Measurements from ENCODE around the gene CSF1R.

DNA sequence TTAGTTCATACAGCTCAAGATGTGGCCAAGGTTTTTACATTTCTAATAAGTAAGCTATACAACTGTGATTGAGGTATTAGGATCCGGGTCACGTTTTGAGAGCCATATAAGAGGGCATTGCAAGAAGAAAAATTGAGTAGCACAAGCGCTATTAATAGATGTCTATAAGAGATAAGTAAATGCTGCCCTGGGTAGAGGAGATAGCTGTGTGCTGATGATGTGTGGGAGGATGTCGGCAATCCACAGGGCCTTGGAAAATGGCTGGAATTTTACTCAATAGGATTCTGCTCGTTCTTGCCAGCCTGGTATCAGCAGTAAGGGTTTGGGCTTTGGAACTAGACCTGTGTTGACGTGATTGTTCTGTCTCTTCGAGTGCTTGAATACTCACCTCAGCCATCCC, 41.6 kb downstream of the CSF1R start:
- TF ChIP-seq CTCF (conservative IDR thresholded peaks at IDR 0.05; ENCODE audit: low read depth, low read length) (no peak), EZH2 (IDR thresholded peaks at IDR 0.05; ENCODE audit: borderline replicate concordance, low read depth, low read length, poor library complexity, severe bottlenecking) (no peak)
